SKM-1 treated with dmso at 0.1 percent for 144 hours (cell line): Measurements from ENCODE around the gene GLIPR1L2.

Experiments used
- DNase-seq: peaks from one replicate; lab custom pipeline; 2025; ENCODE audit not compliant: unreplicated experiment; lab: John Stamatoyannopoulos, UW

The GLIPR1L2 gene

GRCh38 chr12:75476071-75476470 is 85.2 kb downstream of the GLIPR1L2 start:
- no peak for DNase-seq

GRCh38 chr12:75477137-75477536 is 86.2 kb downstream of the GLIPR1L2 start:
- no peak for DNase-seq

- peak; percentile 64 for DNase-seq
Observed at GRCh38 chr12:75478116-75478794, 87.4 kb downstream of the GLIPR1L2 start.

- no peak for DNase-seq
Observed at GRCh38 chr12:75479963-75480461, 89.1 kb downstream of the GLIPR1L2 start.

- DNase-seq: peak; percentile 70
Observed at GRCh38 chr12:75480469-75480949, 89.6 kb downstream of the GLIPR1L2 start, which contains the start of gene GLIPR1. Gene GLIPR1, plus strand, starts transcription at chr12:75480755. Its CDS starts 126 bp downstream, at chr12:75480881.

GRCh38 chr12:75481013-75481705 is 90.3 kb downstream of the GLIPR1L2 start:
- DNase-seq: peak; percentile 73

GRCh38 chr12:75481774-75482173 is 90.9 kb downstream of the GLIPR1L2 start:
- no peak for DNase-seq
